MCF 10A (cell line): ENCODE data around the gene LRRK2. TPM values are rescaled to one million over a fixed set of nuclear protein-coding genes. Genes with fewer than 3 reads are reported as not detected.

Experiments used
- BruUV-seq: library from RNA; stranded (reverse); fragments of 400-500 nt; replicated peaks from 2 replicates; lab custom pipeline; 2021; lab: Mats Ljungman, UMichigan
- CTCF ChIA-PET: fragments of 300-600 bp; sonication (Branson Sonifier 250); formaldehyde crosslinking; extraction: SDS; loops from one replicate; lab custom pipeline; 2021; ENCODE audit warnings: antibody characterized with exemption, inconsistent platforms; lab: Yijun Ruan, JAX
- POLR2A ChIA-PET: fragments of 300-600, 350-650 bp; sonication (Branson Sonifier 250); formaldehyde crosslinking; extraction: SDS; loops from one replicate; lab custom pipeline; 2020; ENCODE audit warnings: antibody characterized with exemption, inconsistent platforms; lab: Yijun Ruan, JAX
- DNase-seq: peaks from one replicate; pipeline ENCODE4 v3.0.0-alpha.2; 2018; ENCODE audit not compliant: unreplicated experiment
- H3K27ac Mint-ChIP-seq: one replicate; pipeline ENCODE4 v1.8.0; 2022; ENCODE audit warnings: mild to moderate bottlenecking, low read depth, mixed read lengths; ENCODE audit not compliant: unreplicated experiment
- H3K27me3 Mint-ChIP-seq: one replicate; pipeline ENCODE4 v1.8.0; 2022; ENCODE audit warnings: mixed read lengths; ENCODE audit not compliant: insufficient read depth, unreplicated experiment
- H3K36me3 Mint-ChIP-seq: one replicate; pipeline ENCODE4 v1.8.0; 2022; ENCODE audit warnings: mild to moderate bottlenecking, moderate library complexity, mixed read lengths; ENCODE audit not compliant: insufficient read depth, unreplicated experiment
- H3K4me1 Mint-ChIP-seq: one replicate; pipeline ENCODE4 v1.8.0; 2022; ENCODE audit warnings: mixed read lengths; ENCODE audit not compliant: insufficient read depth, unreplicated experiment
- H3K4me3 Mint-ChIP-seq: one replicate; pipeline ENCODE4 v1.8.0; 2022; ENCODE audit warnings: mild to moderate bottlenecking, moderate library complexity, mixed read lengths; ENCODE audit not compliant: unreplicated experiment
- H3K9me3 Mint-ChIP-seq: one replicate; pipeline ENCODE4 v1.8.0; 2022; ENCODE audit warnings: mixed read lengths; ENCODE audit not compliant: unreplicated experiment
- intact Hi-C: fragments of 100-400 bp; cut with micrococcal nuclease; formaldehyde crosslinking; loops from 2 replicates; pipeline ENCODE4 v1.14.1; 2022
- total RNA-seq: library from RNA; stranded (reverse); gene quantifications from 2 replicates; pipeline ENCODE4 v1.2.3, GENCODE V29; 2022
- TF ChIP-seq, protein P1 (sequence below): fragments of 200-600 bp; IDR thresholded peaks from one replicate; pipeline ENCODE4 v1.8.0; 2022; ENCODE audit warnings: antibody characterized with exemption, mild to moderate bottlenecking; ENCODE audit not compliant: unreplicated experiment

The LRRK2 gene
- total RNA-seq, 1 experiment from 2014 or later, result 4.2 TPM

DNA sequence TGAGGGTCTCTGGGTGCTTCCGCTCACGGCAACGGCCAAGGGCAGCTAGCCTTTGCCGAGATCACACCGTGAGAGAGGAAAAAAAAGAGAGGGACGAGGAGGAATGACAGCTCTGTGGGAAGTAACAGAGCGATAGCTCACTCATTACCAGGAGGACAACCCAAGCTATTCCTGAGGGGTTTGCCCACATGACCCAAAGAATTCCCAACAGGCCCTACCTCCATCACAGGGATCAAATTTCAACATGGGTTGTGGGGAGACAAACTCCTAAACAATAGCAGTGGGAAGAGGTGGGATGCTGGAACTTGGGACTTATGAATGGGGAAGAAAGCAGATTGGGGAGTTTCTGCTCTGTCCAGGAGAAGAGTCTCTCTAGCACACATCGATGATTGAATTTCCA, 180.6 kb downstream of the LRRK2 start:
- TF ChIP-seq, protein P1, sequence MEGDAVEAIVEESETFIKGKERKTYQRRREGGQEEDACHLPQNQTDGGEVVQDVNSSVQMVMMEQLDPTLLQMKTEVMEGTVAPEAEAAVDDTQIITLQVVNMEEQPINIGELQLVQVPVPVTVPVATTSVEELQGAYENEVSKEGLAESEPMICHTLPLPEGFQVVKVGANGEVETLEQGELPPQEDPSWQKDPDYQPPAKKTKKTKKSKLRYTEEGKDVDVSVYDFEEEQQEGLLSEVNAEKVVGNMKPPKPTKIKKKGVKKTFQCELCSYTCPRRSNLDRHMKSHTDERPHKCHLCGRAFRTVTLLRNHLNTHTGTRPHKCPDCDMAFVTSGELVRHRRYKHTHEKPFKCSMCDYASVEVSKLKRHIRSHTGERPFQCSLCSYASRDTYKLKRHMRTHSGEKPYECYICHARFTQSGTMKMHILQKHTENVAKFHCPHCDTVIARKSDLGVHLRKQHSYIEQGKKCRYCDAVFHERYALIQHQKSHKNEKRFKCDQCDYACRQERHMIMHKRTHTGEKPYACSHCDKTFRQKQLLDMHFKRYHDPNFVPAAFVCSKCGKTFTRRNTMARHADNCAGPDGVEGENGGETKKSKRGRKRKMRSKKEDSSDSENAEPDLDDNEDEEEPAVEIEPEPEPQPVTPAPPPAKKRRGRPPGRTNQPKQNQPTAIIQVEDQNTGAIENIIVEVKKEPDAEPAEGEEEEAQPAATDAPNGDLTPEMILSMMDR, result no peak
- H3K4me3 Mint-ChIP-seq, result no peak overlapping the region
- ChIA-PET POLR2A (no interaction called here), CTCF (no interaction called here)
- no peak for DNase-seq
- H3K9me3 Mint-ChIP-seq, result no peaks in the 10 kb centered on the region
- H3K27ac Mint-ChIP-seq, result no peak overlapping the region
- no peaks in the 10 kb centered on the region for H3K4me1 Mint-ChIP-seq
- H3K27me3 Mint-ChIP-seq, result peaks cover 5% of the 10 kb centered on the region
- BruUV-seq, result no TSS peak
- H3K36me3 Mint-ChIP-seq, result no peaks in the 10 kb centered on the region
- intact Hi-C loops, result no loop called here

Other genes starting within 250 kb of the LRRK2 start
- gene SLC2A13, start 118.9 kb upstream of the LRRK2 start, total RNA-seq, result 1.7 and 2.0 TPM in 2 replicates